GM23248 (cell line): Measurements from ENCODE around the gene PRKCB. TPM values are rescaled to one million over a fixed set of nuclear protein-coding genes. Genes with fewer than 3 reads are reported as not detected.

Experiments used
- DNase-seq: peaks from one replicate; pipeline ENCODE4 v3.0.0-alpha.2; 2015
- H2AFZ ChIP-seq: fragments of 200-600 bp; sonication (generic); 2 replicates; pipeline ENCODE4 v1.6.1; 2016; ENCODE audit warnings: antibody characterized with exemption
- H3F3A ChIP-seq: fragments of 200-600 bp; sonication (generic); 2 replicates; pipeline ENCODE4 v1.6.1; 2016; ENCODE audit warnings: mild to moderate bottlenecking, antibody characterized with exemption, mixed run types; ENCODE audit not compliant: insufficient read depth
- H3K27ac ChIP-seq: fragments of 200-600 bp; sonication (generic); 2 replicates; pipeline ENCODE4 v1.5.1; 2016; ENCODE audit warnings: mild to moderate bottlenecking
- H3K27me3 ChIP-seq: fragments of 200-600 bp; sonication (generic); replicated peaks from 2 replicates; pipeline ENCODE4 v1.6.1; 2016; ENCODE audit warnings: mild to moderate bottlenecking; ENCODE audit not compliant: insufficient read depth
- H3K36me3 ChIP-seq: fragments of 200-600 bp; sonication (generic); 2 replicates; pipeline ENCODE4 v1.6.1; 2016; ENCODE audit warnings: low read depth, mild to moderate bottlenecking
- H3K4me1 ChIP-seq: fragments of 200-600 bp; sonication (generic); 2 replicates; pipeline ENCODE4 v1.6.1; 2016; ENCODE audit warnings: mild to moderate bottlenecking; ENCODE audit not compliant: insufficient read depth
- H3K4me2 ChIP-seq: fragments of 200-600 bp; sonication (generic); one replicate; pipeline ENCODE4 v1.6.1; 2016; ENCODE audit warnings: mild to moderate bottlenecking; ENCODE audit not compliant: unreplicated experiment
- H3K4me3 ChIP-seq: fragments of 200-600 bp; sonication (generic); 2 replicates; pipeline ENCODE4 v1.5.1; 2016; ENCODE audit warnings: mild to moderate bottlenecking
- H3K79me2 ChIP-seq: fragments of 200-600 bp; sonication (generic); 2 replicates; pipeline ENCODE4 v1.6.1; 2016; ENCODE audit warnings: mild to moderate bottlenecking; ENCODE audit not compliant: insufficient read depth
- H3K9ac ChIP-seq: fragments of 200-600 bp; sonication (generic); 2 replicates; pipeline ENCODE4 v1.6.1; 2016; ENCODE audit warnings: mild to moderate bottlenecking
- H3K9me2 ChIP-seq: fragments of 200-600 bp; sonication (generic); 2 replicates; pipeline ENCODE4 v1.6.1; 2016; ENCODE audit warnings: mixed run types, mild to moderate bottlenecking, moderate library complexity; ENCODE audit not compliant: insufficient read depth
- H3K9me3 ChIP-seq: fragments of 200-600 bp; sonication (generic); one replicate; pipeline ENCODE4 v1.6.1; 2017; ENCODE audit warnings: low read depth
- H4K20me1 ChIP-seq: fragments of 200-600 bp; sonication (generic); 2 replicates; pipeline ENCODE4 v1.6.0; 2016; ENCODE audit not compliant: insufficient read depth
- EZH2 ChIP-seq: fragments of 200-600 bp; sonication (generic); IDR thresholded peaks from 2 replicates; pipeline ENCODE4 v1.6.1; 2018; ENCODE audit warnings: antibody characterized with exemption, mild to moderate bottlenecking; ENCODE audit not compliant: insufficient read depth, poor library complexity, severe bottlenecking
- EZH2phosphoT487 ChIP-seq: fragments of 200-600 bp; sonication (generic); IDR thresholded peaks from 2 replicates; pipeline ENCODE4 v1.6.1; 2018; ENCODE audit warnings: antibody characterized with exemption, moderate library complexity, mild to moderate bottlenecking, low read depth; ENCODE audit not compliant: insufficient read depth
- WGBS, 2 experiments: methylation state at CpG; one replicate each; pipeline ENCODE4 v1.1.6; 2015 to 2017; ENCODE audit warnings: low lambda C conversion rate in 2 of 2, low coverage in 1 of 2; ENCODE audit errors: missing lambda C conversion rate in 2 of 2; 5-methylcytosine and 5-hydroxymethylcytosine counted together
- in situ Hi-C: fragments of 300-500 bp; cut with MboI; formaldehyde crosslinking; loops from 2 replicates; pipeline ENCODE4 v1.15.0; 2020
- polyA plus RNA-seq: library from polyadenylated mRNA; unstranded; fragments of >200 nt; fragmentation: Nextera tagmentation; extraction: Ambion mirVana; gene quantifications from 2 replicates; pipeline ENCODE4 v1.2.1, GENCODE V29; 2016
- total RNA-seq: library from RNA; depleted of rRNA; stranded (reverse); fragments of >200 nt; shearing (Covaris generic); gene quantifications from 2 replicates; pipeline ENCODE4 v1.2.3, GENCODE V29; 2014

PRKCB gene
- total and polyA plus RNA-seq, 2 experiments from 2014 or later, result not detected

GRCh38 chr16:23943604-23944003, 107.8 kb downstream of the PRKCB start:
- H3K9me2 ChIP-seq, result no peaks in the 10 kb centered on the region
- no peaks in the 10 kb centered on the region for H3K79me2 ChIP-seq
- DNase-seq, result no peak
- H2AFZ ChIP-seq, result no peak overlapping the region
- H3K9ac ChIP-seq, result no peak overlapping the region
- in situ Hi-C loops, result no loop called here
- no peaks in the 10 kb centered on the region for H3K9me3 ChIP-seq
- H3K36me3 ChIP-seq, result no peaks in the 10 kb centered on the region
- H3K4me1 ChIP-seq, result no peaks in the 10 kb centered on the region
- H3F3A ChIP-seq, result no peaks in the 10 kb centered on the region
- WGBS, 2 experiments, result 37 to 45% methylated on average over 6 of the region's 6 CpGs
- H3K4me3 ChIP-seq, result no peak overlapping the region
- no peaks in the 10 kb centered on the region for H3K27me3 ChIP-seq
- no peak overlapping the region for H3K27ac ChIP-seq
- H3K4me2 ChIP-seq, result no peak overlapping the region
- TF ChIP-seq EZH2phosphoT487, result no peak
- no peak for TF ChIP-seq EZH2
- no peaks in the 10 kb centered on the region; the same call in 1 of the 2 replicates for H4K20me1 ChIP-seq

DNA sequence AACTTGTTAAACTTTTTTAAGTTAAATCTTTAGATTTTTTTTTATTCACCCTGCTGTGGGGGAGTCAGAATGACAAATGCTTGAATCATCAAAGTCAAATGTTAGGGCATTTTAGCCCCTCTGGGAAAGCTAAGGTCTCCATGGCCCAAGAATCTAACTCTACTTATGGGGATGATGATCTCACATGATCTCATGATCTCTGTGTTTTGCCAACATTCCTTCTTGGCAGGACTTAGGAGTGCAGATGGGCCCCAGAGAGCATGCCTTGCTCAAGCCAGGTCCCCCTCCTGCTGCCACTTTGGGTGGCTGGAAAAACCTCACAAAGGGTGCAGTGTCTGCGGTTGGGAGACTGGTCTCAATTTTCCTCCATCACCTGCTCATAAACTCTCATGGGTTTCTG, 108.6 kb downstream of the PRKCB start:
- Histone ChIP-seq H3K79me2 (no peaks in the 10 kb centered on the region), H3K9me2 (no peaks in the 10 kb centered on the region), H3K27ac (no peak overlapping the region), H3K4me3 (no peak overlapping the region), H3K9me3 (no peaks in the 10 kb centered on the region), H4K20me1 (no peaks in the 10 kb centered on the region; the same call in 1 of the 2 replicates), H2AFZ (no peak overlapping the region), H3K4me2 (no peak overlapping the region), H3K27me3 (no peaks in the 10 kb centered on the region), H3K9ac (no peak overlapping the region), H3F3A (no peaks in the 10 kb centered on the region), H3K4me1 (no peaks in the 10 kb centered on the region), H3K36me3 (no peaks in the 10 kb centered on the region)
- TF ChIP-seq EZH2 (no peak), EZH2phosphoT487 (no peak)
- in situ Hi-C loops, result no loop called here
- WGBS, 2 experiments, result 0% methylated on average over 1 of the region's 1 CpG
- DNase-seq, result no peak

DNA sequence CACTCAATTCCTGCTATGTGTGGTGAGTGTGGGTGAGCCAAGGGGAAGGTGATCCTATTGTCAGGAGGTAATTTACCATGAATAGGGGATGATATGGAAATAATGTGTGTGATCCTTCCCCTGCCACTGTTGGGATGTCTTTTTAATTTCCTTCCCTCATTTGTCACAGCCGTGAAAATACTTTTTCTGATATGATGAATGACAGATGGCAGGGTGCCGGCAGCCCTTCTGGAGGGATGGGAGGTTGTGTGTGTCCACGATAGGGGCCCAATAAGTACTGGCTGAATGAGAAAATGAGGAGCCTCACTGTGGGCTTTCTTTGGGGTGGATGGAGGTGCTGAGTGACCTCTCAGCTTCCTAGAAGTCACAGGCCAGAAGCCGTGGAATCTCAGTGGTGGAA, 109.5 kb downstream of the PRKCB start:
- Histone ChIP-seq H3K4me1 (no peaks in the 10 kb centered on the region), H3K27me3 (no peaks in the 10 kb centered on the region), H3K9me2 (no peaks in the 10 kb centered on the region), H3K79me2 (no peaks in the 10 kb centered on the region), H3K4me2 (no peak overlapping the region), H3F3A (no peaks in the 10 kb centered on the region), H3K9ac (no peak overlapping the region), H2AFZ (no peak overlapping the region), H4K20me1 (no peaks in the 10 kb centered on the region; the same call in 1 of the 2 replicates), H3K4me3 (no peak overlapping the region), H3K36me3 (no peaks in the 10 kb centered on the region), H3K9me3 (no peaks in the 10 kb centered on the region), H3K27ac (no peak overlapping the region)
- in situ Hi-C loops, result no loop called here
- 13% methylated on average over 4 of the region's 4 CpGs for WGBS, 2 experiments
- no peak for DNase-seq
- TF ChIP-seq EZH2, result no peak
- TF ChIP-seq EZH2phosphoT487, result no peak

DNA sequence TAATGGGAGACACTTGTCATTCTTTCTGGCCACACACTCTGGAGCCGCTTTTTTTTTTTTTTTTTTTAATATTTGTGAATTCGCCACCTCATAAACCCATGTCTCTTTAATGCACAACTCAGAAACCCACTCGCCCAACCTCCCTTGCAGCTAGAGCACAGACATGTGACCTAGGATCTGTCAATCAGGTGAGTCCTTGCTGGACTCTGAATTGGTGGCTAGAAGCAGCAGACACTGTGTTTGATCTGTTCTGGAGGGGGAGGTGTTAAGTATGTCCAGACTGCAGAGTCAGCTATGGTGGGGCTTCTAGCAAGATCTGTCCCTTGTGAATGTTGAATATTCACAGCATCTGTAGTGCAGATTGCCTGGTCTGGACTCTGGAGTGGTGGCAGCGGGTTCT, 112.1 kb downstream of the PRKCB start:
- H3K9ac ChIP-seq, result no peak overlapping the region
- no peaks in the 10 kb centered on the region for H3K79me2 ChIP-seq
- no peaks in the 10 kb centered on the region for H4K20me1 ChIP-seq
- H2AFZ ChIP-seq, result no peak overlapping the region
- H3K9me3 ChIP-seq, result no peaks in the 10 kb centered on the region
- no peaks in the 10 kb centered on the region for H3K36me3 ChIP-seq
- 5 to 6% methylated on average over 4 of the region's 4 CpGs for WGBS, 2 experiments
- DNase-seq, result no peak
- TF ChIP-seq EZH2, result no peak
- TF ChIP-seq EZH2phosphoT487, result no peak
- no peaks in the 10 kb centered on the region for H3F3A ChIP-seq
- H3K27ac ChIP-seq, result no peak overlapping the region
- no peaks in the 10 kb centered on the region for H3K9me2 ChIP-seq
- H3K4me1 ChIP-seq, result no peaks in the 10 kb centered on the region
- no peak overlapping the region for H3K4me3 ChIP-seq
- no peak overlapping the region for H3K4me2 ChIP-seq
- no peaks in the 10 kb centered on the region for H3K27me3 ChIP-seq
- in situ Hi-C loops, result no loop called here

DNA sequence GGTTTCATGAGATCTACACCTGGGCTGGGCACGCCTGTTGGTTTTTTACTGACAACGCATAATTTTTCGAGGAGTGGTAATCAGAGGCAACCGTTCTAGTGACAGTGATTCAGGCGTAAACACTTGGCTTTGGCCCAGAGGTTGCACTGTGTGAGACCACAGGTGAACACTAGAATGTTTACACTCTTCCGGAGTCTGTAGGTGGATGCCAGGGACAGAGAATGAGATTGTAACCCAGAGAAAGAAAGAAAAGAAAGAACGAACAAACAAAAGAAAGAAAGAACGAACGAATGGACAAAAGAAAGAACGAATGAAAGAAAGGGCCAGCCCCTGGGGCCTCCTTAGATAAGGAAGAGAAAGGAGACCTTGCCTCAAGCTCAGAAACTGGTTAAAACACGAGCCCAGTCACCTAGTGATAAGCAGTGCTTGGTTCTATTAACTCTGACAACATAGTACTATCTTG, 113.2 kb downstream of the PRKCB start:
- no peaks in the 10 kb centered on the region for H3K9me3 ChIP-seq
- H3K36me3 ChIP-seq, result no peaks in the 10 kb centered on the region
- no peaks in the 10 kb centered on the region for H4K20me1 ChIP-seq
- no peaks in the 10 kb centered on the region for H3K4me1 ChIP-seq
- WGBS, 2 experiments, result 48 to 50% methylated on average over 11 of the region's 11 CpGs
- in situ Hi-C loops, result no loop called here
- H3K4me3 ChIP-seq, result no peak overlapping the region
- no peaks in the 10 kb centered on the region for H3K27me3 ChIP-seq
- H3F3A ChIP-seq, result no peaks in the 10 kb centered on the region
- TF ChIP-seq EZH2 (no peak), EZH2phosphoT487 (no peak)
- H3K9ac ChIP-seq, result no peak overlapping the region
- no peaks in the 10 kb centered on the region for H3K9me2 ChIP-seq
- no peak overlapping the region for H3K4me2 ChIP-seq
- no peaks in the 10 kb centered on the region for H3K79me2 ChIP-seq
- H3K27ac ChIP-seq, result no peak overlapping the region
- no peak overlapping the region for H2AFZ ChIP-seq
- DNase-seq, result no peak
